HG03064 (cell line): ENCODE data around the gene FUS.
"Not testable (repeated sequence)": the region's sequence is repeated elsewhere in the genome, so short reads cannot be mapped to it uniquely, and the experiment has no call there.

Source experiments
- ATAC-seq: cut with Tn5 transposase; IDR thresholded peaks from one replicate; pipeline ENCODE4 v1.9.1; 2021; ENCODE audit warnings: low read depth; ENCODE audit not compliant: unreplicated experiment

The FUS gene

DNA sequence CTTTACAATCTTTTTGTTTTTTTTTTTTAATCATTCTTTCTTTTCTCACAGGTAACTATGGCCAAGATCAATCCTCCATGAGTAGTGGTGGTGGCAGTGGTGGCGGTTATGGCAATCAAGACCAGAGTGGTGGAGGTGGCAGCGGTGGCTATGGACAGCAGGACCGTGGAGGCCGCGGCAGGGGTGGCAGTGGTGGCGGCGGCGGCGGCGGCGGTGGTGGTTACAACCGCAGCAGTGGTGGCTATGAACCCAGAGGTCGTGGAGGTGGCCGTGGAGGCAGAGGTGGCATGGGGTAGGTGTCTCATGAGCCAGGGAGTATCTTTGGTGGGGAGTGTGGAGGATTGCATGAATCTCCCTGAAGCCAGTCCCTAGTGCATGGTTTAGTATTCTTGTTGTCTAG is 4.9 kb downstream of the FUS start:
- no peak for ATAC-seq

DNA sequence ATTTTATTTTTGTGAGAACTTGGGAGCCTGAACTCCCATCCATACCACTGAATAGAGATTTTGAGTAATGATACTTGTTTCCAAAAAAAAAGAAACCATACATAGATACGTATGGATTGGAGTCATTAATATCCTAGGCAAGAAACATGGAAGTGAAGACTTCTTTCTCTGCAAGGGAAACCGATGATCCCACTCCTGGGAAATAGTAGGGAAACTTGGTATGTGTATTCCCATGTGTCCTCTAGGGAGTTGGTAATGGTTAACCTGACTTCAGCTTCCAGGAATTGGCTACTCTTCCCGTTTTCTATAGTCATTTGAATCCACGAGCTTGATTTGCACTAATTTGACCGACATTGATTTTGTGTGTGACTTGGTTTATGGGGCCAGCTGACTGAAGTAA is 5.4 kb downstream of the FUS start:
- no peak for ATAC-seq

DNA sequence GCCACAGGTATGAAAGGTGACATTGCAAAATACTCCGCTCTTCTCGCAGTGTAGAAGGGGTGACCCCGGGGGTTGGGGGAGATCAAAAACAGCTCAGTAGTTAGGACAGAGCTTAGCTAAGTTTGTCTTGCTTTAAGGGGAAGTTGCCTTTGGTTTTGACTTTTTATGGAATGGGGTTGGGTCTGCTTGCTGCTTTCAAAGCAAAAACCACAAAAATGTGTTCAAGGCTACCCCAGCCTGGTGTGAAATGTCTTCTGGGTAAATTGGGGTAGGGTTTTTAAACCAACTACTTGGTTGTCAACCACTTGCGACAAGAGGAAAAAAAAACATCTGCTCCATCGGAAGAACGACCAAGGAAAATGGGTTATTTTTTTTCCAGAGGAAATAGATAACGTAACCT is 6.2 kb downstream of the FUS start:
- no peak for ATAC-seq

DNA sequence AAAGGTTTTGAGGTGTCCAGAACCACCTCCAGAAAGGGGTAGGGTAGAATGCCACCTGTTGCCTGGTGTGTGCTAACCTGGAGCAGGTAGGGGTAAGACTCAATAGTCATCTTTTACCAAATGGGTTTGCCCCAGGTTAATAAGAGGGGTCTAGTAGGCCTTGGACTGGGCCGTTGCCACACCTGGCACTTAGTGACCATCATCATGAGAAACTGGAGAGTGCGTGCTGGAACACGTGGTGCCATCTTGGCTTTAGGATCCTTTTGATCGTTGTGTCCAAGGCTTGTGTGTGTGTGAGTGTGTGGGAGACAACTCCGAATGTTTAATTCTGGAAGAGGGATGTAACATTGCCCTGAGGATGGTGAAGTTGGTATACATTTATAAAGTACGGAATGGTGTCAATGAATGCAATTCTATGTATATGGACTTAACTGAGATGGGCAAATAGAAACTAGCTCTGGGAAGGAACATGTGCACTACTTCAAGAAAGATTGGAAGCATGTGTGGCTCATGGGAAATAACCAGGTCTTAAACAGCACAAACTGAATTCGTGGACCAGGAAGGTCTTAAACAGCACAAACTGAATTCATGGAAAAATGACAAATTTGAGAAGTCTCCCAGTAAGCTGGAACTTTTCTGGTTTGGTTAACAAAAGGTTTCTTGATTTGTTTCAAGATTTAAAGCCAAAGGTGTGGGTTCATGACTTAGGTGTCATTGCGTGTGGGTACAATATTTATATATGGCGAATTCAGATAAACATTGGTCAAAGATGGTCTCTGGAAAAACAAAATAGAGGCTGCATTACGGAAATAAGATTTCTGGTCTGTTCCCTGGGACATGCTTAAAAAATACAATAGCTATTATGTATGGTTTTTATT is 7.2 kb downstream of the FUS start:
- ATAC-seq, result no peak

DNA sequence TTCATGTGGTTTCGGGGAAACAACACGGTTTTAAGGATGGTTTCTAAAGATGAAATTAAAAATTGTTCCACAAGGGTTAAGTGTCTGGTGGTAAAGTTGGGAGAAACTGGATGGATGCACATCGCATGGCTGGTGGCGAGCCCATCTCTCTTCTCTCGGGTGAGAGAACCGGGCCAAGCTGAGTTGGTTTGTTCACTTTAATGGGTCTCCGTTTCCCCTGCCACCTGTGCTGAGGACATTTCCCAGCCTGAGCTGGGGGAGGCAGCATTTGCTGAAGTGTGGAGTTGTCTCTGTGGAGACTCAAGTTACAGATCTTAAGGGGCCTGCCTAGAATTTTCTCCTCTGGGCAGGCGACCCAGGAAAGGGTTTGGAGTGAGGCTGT is 7.9 kb downstream of the FUS start:
- ATAC-seq, result no peak

DNA sequence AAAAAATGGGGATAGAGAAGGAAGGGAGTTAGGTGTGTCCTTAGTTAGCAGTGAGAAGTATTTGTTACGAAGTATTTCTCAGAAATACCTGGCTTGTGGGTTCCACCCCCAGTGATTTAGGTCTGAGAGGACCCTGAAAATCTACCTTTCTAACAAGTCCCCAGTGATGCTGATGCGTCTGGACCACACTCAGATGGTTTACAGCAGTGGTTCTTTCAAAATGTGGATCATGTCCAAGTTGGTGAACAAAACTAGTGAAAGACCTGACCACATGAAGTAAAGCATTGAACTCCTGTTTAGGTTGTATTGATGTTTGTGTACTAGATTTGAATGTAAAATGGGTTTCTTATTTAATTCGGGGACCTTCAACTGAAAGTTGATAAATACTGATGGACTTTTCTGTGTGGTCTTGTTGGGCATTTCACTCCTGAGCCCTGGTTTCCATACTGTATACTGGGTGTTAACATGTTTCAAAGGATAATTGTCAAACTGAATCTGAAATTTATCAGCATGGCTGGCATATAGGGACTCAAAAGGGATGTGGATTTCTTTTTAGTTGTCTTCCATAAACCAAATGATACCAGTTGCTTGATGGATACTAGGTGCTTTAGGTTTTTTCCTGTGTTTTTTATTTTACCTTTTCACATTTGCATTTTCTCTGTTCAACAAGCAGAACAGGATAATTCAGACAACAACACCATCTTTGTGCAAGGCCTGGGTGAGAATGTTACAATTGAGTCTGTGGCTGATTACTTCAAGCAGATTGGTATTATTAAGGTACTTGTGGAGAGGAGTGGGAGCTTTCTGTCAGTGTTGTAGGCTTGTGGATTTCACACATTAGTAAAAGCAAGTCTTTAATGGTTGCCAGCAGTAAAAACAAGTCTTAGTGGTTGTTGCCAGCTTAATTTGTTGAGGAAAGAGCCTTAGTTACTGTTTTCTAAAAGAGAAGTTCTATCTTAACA is 8.8 kb downstream of the FUS start:
- ATAC-seq, result no peak

DNA sequence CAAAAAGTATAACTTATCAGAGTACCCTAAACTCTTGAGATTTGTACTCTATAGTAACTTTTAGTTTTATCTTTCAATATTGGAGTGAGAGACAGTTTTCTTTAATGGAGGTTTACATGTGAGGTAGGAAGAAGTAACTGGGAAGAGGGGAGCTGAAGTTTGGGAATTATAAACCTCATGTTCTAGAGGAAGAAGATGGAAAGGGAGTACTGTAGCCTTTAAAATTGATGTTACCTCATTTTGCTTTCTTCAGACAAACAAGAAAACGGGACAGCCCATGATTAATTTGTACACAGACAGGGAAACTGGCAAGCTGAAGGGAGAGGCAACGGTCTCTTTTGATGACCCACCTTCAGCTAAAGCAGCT is 9.5 kb downstream of the FUS start:
- ATAC-seq, result no peak

DNA sequence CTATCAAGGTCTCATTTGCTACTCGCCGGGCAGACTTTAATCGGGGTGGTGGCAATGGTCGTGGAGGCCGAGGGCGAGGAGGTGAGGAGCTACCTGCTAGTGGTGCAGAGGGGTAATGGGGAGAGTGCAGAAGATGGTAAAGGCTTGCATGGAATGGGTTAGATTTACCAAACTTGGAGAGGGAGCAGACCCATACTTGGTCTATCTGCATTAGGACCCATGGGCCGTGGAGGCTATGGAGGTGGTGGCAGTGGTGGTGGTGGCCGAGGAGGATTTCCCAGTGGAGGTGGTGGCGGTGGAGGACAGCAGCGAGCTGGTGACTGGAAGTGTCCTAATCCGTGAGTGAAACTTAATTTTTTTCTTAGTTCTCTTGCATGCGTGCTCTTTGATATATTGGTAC is 10.1 kb downstream of the FUS start:
- no peak for ATAC-seq

DNA sequence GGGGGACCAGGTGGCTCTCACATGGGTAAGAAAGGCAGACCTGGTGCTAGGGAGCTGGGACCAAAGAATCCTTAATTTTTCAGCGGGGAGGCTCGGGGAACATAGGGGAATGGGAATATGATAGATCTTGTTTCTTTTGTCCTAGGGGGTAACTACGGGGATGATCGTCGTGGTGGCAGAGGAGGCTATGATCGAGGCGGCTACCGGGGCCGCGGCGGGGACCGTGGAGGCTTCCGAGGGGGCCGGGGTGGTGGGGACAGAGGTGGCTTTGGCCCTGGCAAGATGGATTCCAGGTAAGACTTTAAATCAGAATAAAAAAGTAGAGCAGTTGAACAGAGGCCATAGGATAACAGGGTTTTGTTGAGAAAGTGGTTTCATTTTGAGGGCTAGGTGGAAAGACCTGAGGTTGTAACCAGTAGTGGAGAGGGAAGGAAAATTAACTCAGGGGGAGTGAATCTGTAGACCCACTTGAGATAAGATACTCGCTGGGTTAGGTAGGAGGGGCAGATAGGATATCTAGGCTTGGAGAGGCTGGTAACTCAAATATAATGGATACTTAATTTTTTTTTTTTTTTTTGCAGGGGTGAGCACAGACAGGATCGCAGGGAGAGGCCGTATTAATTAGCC is 11.0 kb downstream of the FUS start:
- ATAC-seq, result no peak

DNA sequence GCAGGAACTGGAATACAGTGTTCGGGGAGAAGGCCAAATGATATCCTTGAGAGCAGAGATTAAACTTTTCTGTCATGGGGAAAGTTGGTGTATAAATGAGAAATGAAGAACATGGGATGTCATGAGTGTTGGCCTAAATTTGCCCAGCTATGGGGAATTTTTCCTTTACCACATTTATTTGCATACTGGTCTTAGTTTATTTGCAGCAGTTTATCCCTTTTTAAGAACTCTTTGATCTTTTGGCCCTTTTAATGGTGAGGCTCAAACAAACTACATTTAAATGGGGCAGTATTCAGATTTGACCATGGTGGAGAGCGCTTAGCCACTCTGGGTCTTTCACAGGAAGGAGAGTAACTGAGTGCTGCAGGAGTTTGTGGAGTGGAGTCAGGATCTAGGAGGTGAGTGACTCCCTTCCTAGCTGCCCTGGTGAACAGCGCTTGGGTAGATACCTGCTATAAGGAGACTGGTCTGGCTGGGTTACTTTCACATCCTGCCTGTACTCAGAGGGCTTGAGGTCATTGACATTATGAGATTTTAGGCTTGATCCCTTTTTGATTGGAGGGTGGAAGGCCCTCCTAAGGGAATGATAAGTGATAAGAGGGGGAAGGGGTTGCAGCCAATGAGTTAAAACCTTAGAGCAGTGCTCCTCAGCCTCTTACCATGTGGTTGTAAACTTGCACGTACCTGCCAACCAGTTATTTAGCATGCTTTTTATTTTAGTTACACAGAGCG is 11.9 kb downstream of the FUS start:
- ATAC-seq, result no peak

DNA sequence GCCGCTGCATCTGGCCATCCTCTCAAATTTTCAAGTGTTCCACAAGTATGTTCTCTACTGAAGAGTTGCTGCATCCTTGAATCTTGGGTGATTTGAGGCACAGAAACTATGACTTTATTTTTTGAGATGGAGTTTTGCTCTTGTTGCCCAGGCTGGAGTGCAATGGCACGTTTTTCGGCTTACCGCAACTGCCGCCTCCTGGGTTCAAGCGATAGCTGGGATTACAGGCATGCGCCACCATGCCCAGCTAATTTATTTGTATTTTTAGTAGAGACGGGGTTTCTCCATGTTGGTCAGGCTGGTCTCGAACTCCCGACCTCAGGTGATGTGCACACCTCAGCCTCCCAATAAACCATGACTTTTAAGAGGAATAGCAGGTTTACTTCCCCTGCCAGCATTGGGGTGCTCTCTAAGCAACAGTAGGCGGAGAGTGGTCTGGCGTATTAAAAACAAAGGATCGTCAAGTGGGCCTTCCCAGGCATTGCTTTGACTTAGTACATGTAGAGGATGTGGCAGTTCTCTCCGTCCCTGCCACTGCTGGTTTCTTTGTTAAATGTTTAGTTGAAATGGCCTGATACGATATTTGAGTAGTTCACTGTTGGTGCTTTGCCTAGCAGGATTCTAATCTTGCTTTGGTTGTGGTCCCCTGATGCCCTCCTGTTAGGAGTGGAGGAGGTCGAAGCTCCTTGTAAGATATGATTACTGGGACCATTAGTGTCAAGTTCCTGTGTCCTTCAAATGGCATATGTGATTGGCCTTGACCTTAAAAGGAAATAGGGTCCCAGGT is 13.1 kb downstream of the FUS start:
- no peak for ATAC-seq

DNA sequence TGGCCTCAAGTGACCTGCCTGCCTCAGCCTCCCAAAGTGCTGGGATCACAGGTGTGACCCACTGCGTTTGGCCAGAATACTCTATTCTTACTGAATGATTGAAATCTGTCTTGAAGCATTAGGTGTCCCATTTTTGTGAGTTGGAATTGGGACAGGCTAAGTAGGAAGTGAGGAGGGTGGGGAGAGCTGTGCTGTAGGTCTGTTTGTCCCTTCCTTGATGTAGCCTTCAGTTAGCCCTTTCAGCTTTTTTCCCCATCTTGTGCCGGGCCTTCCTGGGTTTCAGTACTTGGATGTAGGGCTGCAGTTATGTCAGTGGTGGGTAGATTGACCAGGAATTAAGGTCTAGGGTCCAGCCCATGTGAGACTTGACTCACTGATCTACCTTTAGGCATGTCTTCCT is 13.9 kb downstream of the FUS start:
- no peak for ATAC-seq

DNA sequence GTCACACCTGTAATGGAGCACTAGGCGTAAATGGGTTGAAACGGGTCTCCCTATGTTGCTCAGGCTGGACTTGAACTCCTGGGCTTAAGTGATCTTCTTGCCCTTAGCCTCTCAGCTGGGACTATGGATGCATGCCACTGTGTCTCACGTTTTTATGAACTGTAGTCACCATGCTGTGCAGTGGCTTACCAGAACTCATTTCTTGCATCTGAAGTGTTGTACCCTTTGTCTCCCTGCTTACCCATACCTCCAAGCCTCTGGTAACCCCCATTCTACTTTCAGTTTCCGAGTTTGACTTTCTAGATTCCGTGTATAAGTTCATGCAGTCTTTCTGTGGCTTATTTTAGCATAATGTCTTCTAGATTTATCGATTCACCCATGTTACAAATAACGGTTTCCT is 15.0 kb downstream of the FUS start:
- no peak for ATAC-seq

DNA sequence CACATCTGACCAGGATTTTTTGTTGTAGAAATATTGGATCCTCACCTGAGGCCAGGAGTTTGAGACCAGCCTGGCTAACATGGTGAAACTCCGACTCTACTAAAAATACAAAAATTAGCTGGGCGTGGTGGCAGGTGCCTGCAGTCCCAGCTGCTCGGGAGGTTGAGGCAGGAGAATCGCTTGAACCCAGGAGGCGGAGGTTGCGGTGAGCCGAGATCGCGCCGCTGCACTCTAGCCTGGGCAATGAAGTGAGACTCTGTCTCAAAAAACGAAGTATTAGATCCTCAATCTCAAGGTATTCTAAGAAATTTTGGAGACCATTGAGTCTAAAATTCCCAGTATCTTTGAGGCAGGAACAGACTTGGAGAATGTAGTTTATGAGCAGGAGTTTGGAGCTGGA is 15.9 kb downstream of the FUS start:
- not testable (repeated sequence) for ATAC-seq

DNA sequence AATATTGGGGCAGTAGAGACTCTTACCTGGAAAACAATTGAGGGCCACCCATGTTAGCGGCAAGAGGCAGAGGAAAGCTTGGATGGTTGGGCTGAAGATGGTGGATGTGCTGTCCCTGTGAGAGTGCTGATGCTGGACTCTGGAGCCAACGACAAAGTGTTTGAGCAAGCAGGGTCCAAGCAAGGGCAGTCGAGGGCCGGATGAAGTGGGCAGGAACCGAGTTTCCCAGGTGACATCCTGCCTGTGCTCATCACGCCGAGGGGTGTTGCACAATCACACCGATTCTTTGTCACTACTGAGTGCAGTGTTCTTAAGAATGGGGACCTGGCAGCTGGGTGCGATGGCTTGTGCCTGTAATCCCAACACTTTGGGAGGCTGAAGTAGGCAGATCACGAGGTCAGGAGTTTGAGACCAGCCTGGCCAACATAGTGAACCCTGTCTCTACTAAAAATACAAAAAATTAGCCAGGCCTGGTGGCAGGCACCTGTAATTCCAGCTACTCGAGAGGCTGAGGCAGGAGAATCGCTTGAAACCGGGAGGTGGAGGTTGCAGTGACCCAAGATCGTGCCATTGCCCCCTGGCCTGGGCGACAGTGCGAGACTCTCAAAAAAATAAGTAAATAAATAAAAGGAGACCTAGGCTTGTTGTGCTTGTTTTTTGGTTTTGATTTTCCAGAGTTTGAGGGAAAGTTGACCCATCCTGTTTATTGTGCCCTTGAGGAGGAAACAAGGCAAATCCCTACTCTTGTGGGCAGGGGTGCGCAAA is 16.6 kb downstream of the FUS start:
- no peak for ATAC-seq

DNA sequence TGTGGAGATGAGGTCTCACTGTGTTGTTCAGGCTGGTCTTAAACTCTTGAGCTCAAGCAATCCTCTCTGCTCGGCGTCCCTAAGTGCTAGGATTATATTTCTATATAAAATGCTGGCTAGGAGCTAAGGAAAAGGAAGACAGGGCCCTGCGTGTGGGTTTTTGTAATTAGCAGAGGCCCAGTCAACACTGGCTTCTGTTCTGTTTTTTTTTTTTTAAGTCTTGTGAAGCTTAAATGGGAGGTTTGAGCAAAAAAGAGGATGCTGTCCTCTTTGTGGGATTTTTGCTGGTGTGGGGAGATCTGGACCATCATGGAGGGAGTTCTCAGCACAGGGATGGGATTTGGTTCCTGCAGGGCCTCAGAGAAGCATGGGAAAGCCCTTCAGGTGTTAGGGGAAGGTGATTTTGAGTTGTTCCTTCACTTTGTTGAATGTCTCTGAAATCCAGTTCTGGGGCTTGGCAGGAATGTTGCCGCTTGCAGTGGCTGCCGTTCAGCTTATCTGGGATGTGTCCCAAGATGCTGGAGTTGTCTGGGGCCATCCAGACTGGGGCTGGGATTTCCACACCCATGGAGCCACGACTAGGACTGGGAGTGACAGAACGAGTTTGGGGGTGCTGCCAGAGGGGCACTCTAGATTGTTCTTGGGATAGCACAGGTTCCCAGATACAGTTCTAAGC is 18.4 kb downstream of the FUS start:
- no peak for ATAC-seq

DNA sequence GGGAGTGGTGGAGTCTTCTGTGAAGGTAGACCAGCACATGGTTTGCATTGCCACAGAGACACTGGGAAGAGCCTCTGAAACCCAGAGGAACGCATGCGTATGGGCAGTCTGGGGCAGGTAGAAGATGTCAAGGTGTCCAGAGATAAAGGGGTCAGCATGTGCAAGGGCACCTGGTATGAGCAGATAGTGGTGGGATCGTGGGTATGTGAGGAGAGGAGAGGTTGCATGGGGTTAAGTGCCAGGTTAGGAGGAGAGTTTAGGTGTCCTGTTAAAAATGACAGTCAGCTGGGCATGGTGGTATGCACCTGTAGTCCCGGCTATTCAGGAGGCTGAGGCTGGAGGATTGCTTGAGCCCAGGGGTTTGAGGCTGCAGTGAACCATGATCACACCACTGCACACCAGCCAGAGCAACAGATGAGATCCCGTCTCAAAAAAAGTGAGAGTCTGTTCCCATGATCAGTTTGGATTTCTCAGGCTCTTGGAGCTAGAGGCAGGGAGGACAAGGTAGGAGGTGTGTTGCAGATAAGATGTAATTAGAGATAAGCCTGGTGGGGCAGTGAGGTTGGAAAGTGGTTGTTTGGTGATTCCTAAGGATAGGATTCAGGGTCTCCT is 19.6 kb downstream of the FUS start:
- ATAC-seq, result no peak

DNA sequence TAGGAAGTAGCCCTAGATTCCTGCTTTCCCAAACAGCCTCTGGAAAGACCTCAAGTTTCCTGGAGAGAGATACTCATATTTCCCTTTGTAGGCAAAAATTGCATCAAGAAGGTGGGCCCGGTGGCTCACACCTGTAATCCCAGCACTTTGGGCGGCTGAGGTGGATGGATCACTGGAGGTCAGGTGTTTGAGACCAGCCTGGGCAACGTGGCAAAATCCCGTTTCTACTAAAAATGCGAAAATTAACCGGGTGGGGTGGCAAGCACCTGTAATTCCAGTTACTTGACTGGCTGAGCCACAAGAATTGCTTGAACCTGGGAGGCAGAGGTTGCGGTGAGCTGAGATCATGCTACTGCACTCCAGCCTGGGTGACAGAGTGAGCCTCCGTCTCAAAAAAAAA is 20.2 kb downstream of the FUS start:
- ATAC-seq, result not testable (repeated sequence)
